OCI-LY3 (cell line): ENCODE measurements around the gene KNOP1.

Experiments used
- H2AFZ ChIP-seq: fragments of 200-600, 300-600 bp; shearing (Covaris generic); 2 replicates; pipeline ENCODE4 v1.6.0; 2014; ENCODE audit warnings: antibody characterized with exemption, low read depth, low read length
- H3K27ac ChIP-seq: fragments of 200-600, 300-600 bp; sonication (generic); 2 replicates; pipeline ENCODE4 v1.5.1; 2014; ENCODE audit warnings: mild to moderate bottlenecking, low read length, moderate library complexity, mixed read lengths
- H3K27me3 ChIP-seq: fragments of 200-600, 300-600 bp; sonication (generic); 2 replicates; pipeline ENCODE4 v1.6.1; 2014; ENCODE audit warnings: low read depth, low read length, mixed read lengths
- H3K36me3 ChIP-seq: fragments of 200-600, 300-600 bp; sonication (generic); replicated peaks from 2 replicates; pipeline ENCODE3; 2014; ENCODE audit warnings: low read depth, low read length, mixed read lengths
- H3K4me1 ChIP-seq: fragments of 300-600, 200-600 bp; sonication (generic); 2 replicates; pipeline ENCODE4 v1.6.1; 2014; ENCODE audit warnings: low read length, mixed read lengths
- H3K4me2 ChIP-seq: fragments of 200-600, 300-600 bp; sonication (generic); 2 replicates; pipeline ENCODE4 v1.6.1; 2014; ENCODE audit warnings: low read length, mixed read lengths
- H3K4me3 ChIP-seq: fragments of 300-600, 200-600 bp; sonication (generic); 2 replicates; pipeline ENCODE4 v1.5.1; 2014; ENCODE audit warnings: antibody characterized with exemption, mild to moderate bottlenecking, low read length, moderate library complexity
- H3K79me2 ChIP-seq: fragments of 300-600, 200-600 bp; shearing (Covaris generic); 2 replicates; pipeline ENCODE4 v1.6.1; 2014; ENCODE audit warnings: mild to moderate bottlenecking, low read length, mixed read lengths
- H3K9ac ChIP-seq: fragments of 300-600, 200-600 bp; shearing (Covaris generic); 2 replicates; pipeline ENCODE4 v1.6.0; 2014; ENCODE audit warnings: mild to moderate bottlenecking, low read length, moderate library complexity
- H3K9me3 ChIP-seq: fragments of 200-600, 300-600 bp; shearing (Covaris generic); 2 replicates; pipeline ENCODE4 v1.6.1; 2014; ENCODE audit warnings: low read length, mixed read lengths; ENCODE audit not compliant: insufficient read depth
- H4K20me1 ChIP-seq: fragments of 200-600, 300-600 bp; sonication (generic); 2 replicates; pipeline ENCODE4 v1.6.1; 2016; ENCODE audit warnings: low read length, mixed read lengths; ENCODE audit not compliant: insufficient read depth
- EZH2phosphoT487 ChIP-seq: fragments of 200-600 bp; shearing (Covaris generic); IDR thresholded peaks from 2 replicates; pipeline ENCODE4 v1.6.1; 2018; ENCODE audit warnings: antibody characterized with exemption, mixed run types, low read depth
- TF ChIP-seq, protein P1 (sequence below): fragments of 200-600, 300-600 bp; sonication (generic); IDR thresholded peaks from 2 replicates; pipeline ENCODE4 v1.5.1; 2014; ENCODE audit warnings: antibody characterized with exemption, low read length, low read depth

KNOP1 gene

DNA sequence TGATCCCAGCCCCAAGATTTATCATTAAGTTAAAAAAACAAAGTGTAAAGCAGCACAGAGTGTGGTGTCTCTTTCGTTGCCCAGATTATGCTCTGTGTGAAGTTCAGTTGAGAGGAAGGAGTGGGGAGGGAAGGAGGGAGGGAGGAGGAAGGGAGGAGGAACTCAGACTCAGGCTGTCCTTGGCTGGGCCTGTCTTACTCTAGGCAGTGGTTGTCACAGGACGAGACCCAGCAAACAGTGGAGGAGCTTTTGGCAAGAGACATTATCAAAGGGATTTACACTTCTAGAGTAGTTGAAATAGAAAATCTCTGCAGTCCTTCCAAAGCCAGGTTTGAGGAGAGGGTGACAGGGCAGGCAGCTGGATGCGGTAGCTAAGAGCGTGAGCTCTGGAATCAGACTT is 27.8 kb downstream of the KNOP1 start:
- no peaks in the 10 kb centered on the region for H3K79me2 ChIP-seq
- H3K9me3 ChIP-seq = no peaks in the 10 kb centered on the region
- no peak overlapping the region for H3K4me3 ChIP-seq
- TF ChIP-seq EZH2phosphoT487 = no peak
- TF ChIP-seq, protein P1, sequence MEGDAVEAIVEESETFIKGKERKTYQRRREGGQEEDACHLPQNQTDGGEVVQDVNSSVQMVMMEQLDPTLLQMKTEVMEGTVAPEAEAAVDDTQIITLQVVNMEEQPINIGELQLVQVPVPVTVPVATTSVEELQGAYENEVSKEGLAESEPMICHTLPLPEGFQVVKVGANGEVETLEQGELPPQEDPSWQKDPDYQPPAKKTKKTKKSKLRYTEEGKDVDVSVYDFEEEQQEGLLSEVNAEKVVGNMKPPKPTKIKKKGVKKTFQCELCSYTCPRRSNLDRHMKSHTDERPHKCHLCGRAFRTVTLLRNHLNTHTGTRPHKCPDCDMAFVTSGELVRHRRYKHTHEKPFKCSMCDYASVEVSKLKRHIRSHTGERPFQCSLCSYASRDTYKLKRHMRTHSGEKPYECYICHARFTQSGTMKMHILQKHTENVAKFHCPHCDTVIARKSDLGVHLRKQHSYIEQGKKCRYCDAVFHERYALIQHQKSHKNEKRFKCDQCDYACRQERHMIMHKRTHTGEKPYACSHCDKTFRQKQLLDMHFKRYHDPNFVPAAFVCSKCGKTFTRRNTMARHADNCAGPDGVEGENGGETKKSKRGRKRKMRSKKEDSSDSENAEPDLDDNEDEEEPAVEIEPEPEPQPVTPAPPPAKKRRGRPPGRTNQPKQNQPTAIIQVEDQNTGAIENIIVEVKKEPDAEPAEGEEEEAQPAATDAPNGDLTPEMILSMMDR = no peak
- H3K27me3 ChIP-seq = no peaks in the 10 kb centered on the region
- no peak overlapping the region for H3K27ac ChIP-seq
- H4K20me1 ChIP-seq = no peaks in the 10 kb centered on the region
- no peaks in the 10 kb centered on the region for H3K4me1 ChIP-seq
- H3K36me3 ChIP-seq = peaks cover 9% of the 10 kb centered on the region
- no peak overlapping the region for H3K9ac ChIP-seq
- no peak overlapping the region for H3K4me2 ChIP-seq
- no peak overlapping the region for H2AFZ ChIP-seq

DNA sequence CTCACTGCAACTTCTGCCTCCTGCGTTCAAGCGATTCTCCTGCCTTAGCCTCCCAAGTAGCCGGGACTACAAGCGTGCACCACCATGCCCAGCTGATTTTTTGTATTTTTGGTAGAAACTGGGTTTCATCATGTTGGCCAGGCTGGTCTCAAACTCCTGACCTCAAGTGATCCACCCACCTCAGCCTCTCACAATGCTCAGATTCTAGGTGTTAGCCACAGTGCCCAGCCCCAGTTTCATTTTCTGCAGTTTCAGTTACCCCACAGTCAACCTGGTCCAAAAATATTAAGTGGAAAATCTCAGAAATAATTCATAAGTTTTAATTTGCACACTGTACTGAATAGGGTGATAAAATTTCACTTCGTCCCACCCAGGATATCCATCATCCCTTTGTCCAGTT is 28.7 kb downstream of the KNOP1 start:
- Histone ChIP-seq H2AFZ (no peak overlapping the region), H3K4me3 (no peak overlapping the region), H3K27me3 (no peaks in the 10 kb centered on the region), H3K9me3 (no peaks in the 10 kb centered on the region), H3K27ac (no peak overlapping the region), H3K36me3 (peaks cover 12% of the 10 kb centered on the region), H3K9ac (no peak overlapping the region), H3K4me2 (no peak overlapping the region), H3K79me2 (no peaks in the 10 kb centered on the region), H4K20me1 (no peaks in the 10 kb centered on the region), H3K4me1 (no peaks in the 10 kb centered on the region)
- TF ChIP-seq, protein P1 = no peak
- TF ChIP-seq EZH2phosphoT487 = no peak

DNA sequence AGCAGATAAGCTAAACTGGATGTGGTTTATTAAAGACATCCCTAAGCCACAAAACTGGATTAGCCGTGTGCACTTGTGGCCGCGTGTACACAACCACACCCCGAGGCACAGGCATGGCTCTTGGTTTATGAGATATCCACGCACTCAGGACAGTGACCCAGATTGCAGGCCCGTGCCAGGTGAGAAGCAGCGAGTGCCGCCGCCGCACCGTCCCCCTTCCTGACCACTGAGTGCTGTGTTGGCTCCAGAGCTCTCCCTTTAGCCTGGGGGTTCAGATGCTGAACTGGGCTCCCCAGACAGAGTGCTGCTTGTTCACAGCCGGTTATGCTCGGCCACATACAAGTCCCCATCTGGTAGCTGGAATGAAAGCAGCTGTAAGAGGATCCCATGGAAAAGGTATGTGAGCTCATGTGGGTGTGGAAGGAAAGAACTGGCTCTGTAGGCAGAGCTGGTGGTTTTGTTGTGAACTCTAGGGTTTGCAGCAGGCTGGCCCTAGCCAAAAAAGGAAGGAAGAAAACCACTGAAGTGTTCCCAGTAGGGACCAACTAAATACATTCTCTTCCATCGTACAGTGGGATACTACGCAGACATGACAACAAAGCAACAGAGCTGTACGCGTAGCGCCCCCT is 29.5 kb downstream of the KNOP1 start:
- no peak for TF ChIP-seq EZH2phosphoT487
- TF ChIP-seq, protein P1 = no peak
- H3K36me3 ChIP-seq = peaks cover 20% of the 10 kb centered on the region
- H3K27ac ChIP-seq = no peak overlapping the region
- H3K27me3 ChIP-seq = no peaks in the 10 kb centered on the region
- no peak overlapping the region for H3K9ac ChIP-seq
- H3K4me1 ChIP-seq = no peaks in the 10 kb centered on the region
- no peak overlapping the region for H3K4me3 ChIP-seq
- no peak overlapping the region for H3K4me2 ChIP-seq
- no peaks in the 10 kb centered on the region for H3K9me3 ChIP-seq
- no peaks in the 10 kb centered on the region for H3K79me2 ChIP-seq
- H2AFZ ChIP-seq = no peak overlapping the region
- H4K20me1 ChIP-seq = no peaks in the 10 kb centered on the region

DNA sequence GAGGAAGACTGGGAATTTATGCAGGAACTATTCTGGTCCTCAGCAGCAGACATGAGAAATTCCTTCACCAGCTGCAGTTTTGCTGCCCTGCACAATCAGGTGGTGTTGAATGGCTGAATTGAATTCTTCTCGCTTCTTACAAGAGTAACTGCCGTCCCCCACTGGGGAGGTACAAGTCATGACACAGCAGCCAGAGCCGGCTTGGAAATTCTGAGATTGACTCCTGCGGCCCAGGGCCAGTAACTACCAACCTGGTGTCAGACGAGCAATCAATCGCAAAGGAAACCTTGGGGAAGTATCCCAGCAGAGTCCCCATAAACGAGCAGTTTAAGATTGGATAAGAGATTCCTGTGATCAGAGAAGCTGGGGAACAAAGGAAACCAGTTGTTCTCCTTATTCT is 30.7 kb downstream of the KNOP1 start:
- H3K4me1 ChIP-seq = no peaks in the 10 kb centered on the region
- no peak overlapping the region for H3K4me2 ChIP-seq
- no peaks in the 10 kb centered on the region for H3K79me2 ChIP-seq
- H3K9ac ChIP-seq = no peak overlapping the region
- TF ChIP-seq EZH2phosphoT487 = no peak
- TF ChIP-seq, protein P1 = no peak
- no peak overlapping the region for H2AFZ ChIP-seq
- no peaks in the 10 kb centered on the region for H4K20me1 ChIP-seq
- H3K4me3 ChIP-seq = no peak overlapping the region
- peaks cover 25% of the 10 kb centered on the region for H3K36me3 ChIP-seq
- H3K9me3 ChIP-seq = no peaks in the 10 kb centered on the region
- no peaks in the 10 kb centered on the region for H3K27me3 ChIP-seq
- no peak overlapping the region for H3K27ac ChIP-seq
